Neuronal stem cell (in vitro differentiated cells): ENCODE measurements around the gene ANKRD18B.
"Not testable (repeated sequence)": the region's sequence is repeated elsewhere in the genome, so short reads cannot be mapped to it uniquely, and the experiment has no call there.

ENCODE experiments used
- DNase-seq: peaks from one replicate; pipeline ENCODE4 v3.0.0-alpha.2; 2013; ENCODE audit warnings: low spot score
- H2AFZ ChIP-seq: one replicate; pipeline ENCODE4 v1.6.1; 2013; ENCODE audit warnings: mild to moderate bottlenecking, low read length, inconsistent platforms
- H2AK5ac ChIP-seq: 2 replicates; pipeline ENCODE4 v1.6.1; 2013; ENCODE audit warnings: low read depth, mild to moderate bottlenecking, inconsistent platforms, low read length, moderate library complexity, mixed read lengths
- H2BK120ac ChIP-seq: 2 replicates; pipeline ENCODE4 v1.6.1; 2013; ENCODE audit warnings: low read depth, mild to moderate bottlenecking, inconsistent platforms, low read length, moderate library complexity, mixed read lengths
- H2BK12ac ChIP-seq: one replicate; pipeline ENCODE4 v1.6.1; 2013; ENCODE audit warnings: low read length, inconsistent platforms
- H2BK15ac ChIP-seq: 2 replicates; pipeline ENCODE4 v1.6.1; 2013; ENCODE audit warnings: mild to moderate bottlenecking, low read length, inconsistent platforms, mixed read lengths
- H2BK5ac ChIP-seq: one replicate; pipeline ENCODE4 v1.6.1; 2013; ENCODE audit warnings: inconsistent platforms, mild to moderate bottlenecking, low read length, moderate library complexity
- H3K14ac ChIP-seq: one replicate; pipeline ENCODE4 v1.6.1; 2013; ENCODE audit warnings: low read length, inconsistent platforms
- H3K18ac ChIP-seq: 2 replicates; pipeline ENCODE4 v1.6.1; 2013; ENCODE audit warnings: low read length, inconsistent platforms
- H3K23ac ChIP-seq: 2 replicates; pipeline ENCODE4 v1.6.1; 2013; ENCODE audit warnings: low read depth, mild to moderate bottlenecking, mixed read lengths, low read length, inconsistent platforms; ENCODE audit not compliant: poor library complexity
- H3K27ac ChIP-seq: replicated peaks from 3 replicates; pipeline ENCODE4 v1.5.1; 2013; ENCODE audit warnings: low read length, inconsistent platforms
- H3K27me3 ChIP-seq, 3 experiments: 2 replicates each; pipeline ENCODE4 v1.6.1; 2013; ENCODE audit warnings: low read length in 3 of 3, mild to moderate bottlenecking in 2 of 3, inconsistent platforms in 1 of 3, low read depth in 1 of 3, mixed read lengths in 1 of 3, moderate library complexity in 1 of 3; ENCODE audit not compliant: control insufficient read depth in 3 of 3, insufficient read depth in 3 of 3
- H3K36me3 ChIP-seq, 2 donors: replicated peaks in 1 of 2; 2 replicates each; pipeline ENCODE4 v1.6.1; 2013; ENCODE audit warnings: low read length in 2 of 2; ENCODE audit not compliant: control insufficient read depth in 2 of 2, insufficient read depth in 2 of 2
- H3K4ac ChIP-seq: 2 replicates; pipeline ENCODE4 v1.6.1; 2013; ENCODE audit warnings: inconsistent platforms, mild to moderate bottlenecking, low read length, moderate library complexity
- H3K4me1 ChIP-seq, 2 donors: 1 replicate in 1 of 2; 2 replicates in 1 of 2; pipeline ENCODE4 v1.6.1; 2013; ENCODE audit warnings: low read length in 2 of 2, low read depth in 1 of 2; ENCODE audit not compliant: control insufficient read depth in 2 of 2, insufficient read depth in 1 of 2
- H3K4me2 ChIP-seq: one replicate; pipeline ENCODE4 v1.6.1; 2013; ENCODE audit warnings: mild to moderate bottlenecking, low read length, inconsistent platforms; ENCODE audit not compliant: insufficient read depth, poor library complexity, severe bottlenecking
- H3K4me3 ChIP-seq, 2 donors: 2 replicates each; pipeline ENCODE4 v1.5.1; 2013; ENCODE audit warnings: low read length in 2 of 2, mild to moderate bottlenecking in 2 of 2, inconsistent platforms in 1 of 2, moderate library complexity in 1 of 2
- H3K79me1 ChIP-seq: one replicate; pipeline ENCODE4 v1.6.1; 2013; ENCODE audit warnings: low read depth, mild to moderate bottlenecking, inconsistent platforms, low read length, moderate library complexity
- H3K9ac ChIP-seq: one replicate; pipeline ENCODE4 v1.6.1; 2013; ENCODE audit warnings: mild to moderate bottlenecking, low read depth, low read length, inconsistent platforms; ENCODE audit not compliant: poor library complexity
- H3K9me3 ChIP-seq, 2 donors: replicated peaks in 1 of 2; 2 replicates each; pipeline versions ENCODE3 to v1.6.1; 2013; ENCODE audit warnings: low read length in 2 of 2, mild to moderate bottlenecking in 2 of 2, inconsistent platforms in 1 of 2, low read depth in 1 of 2, mixed read lengths in 1 of 2, moderate library complexity in 1 of 2; ENCODE audit not compliant: control insufficient read depth in 2 of 2, insufficient read depth in 1 of 2
- H4K8ac ChIP-seq: one replicate; pipeline ENCODE4 v1.6.1; 2013; ENCODE audit warnings: low read depth, mild to moderate bottlenecking, inconsistent platforms, low read length, moderate library complexity
- H4K91ac ChIP-seq: one replicate; pipeline ENCODE4 v1.6.1; 2013; ENCODE audit warnings: low read length, low read depth, mild to moderate bottlenecking, inconsistent platforms; ENCODE audit not compliant: poor library complexity
- WGBS, 2 donors: extraction: QIAGEN DNeasy Blood & Tissue Kit; methylation state at CpG; one replicate each; pipeline ENCODE4 v1.1.7; 2013; ENCODE audit warnings: missing lambda C conversion rate in 2 of 2, mixed read lengths in 1 of 2; ENCODE audit not compliant: insufficient read length in 2 of 2, insufficient replicate concordance in 1 of 2; ENCODE audit errors: extremely low coverage in 2 of 2; 5-methylcytosine and 5-hydroxymethylcytosine counted together

ANKRD18B gene

GRCh38 chr9:33517934-33518577, 6.0 kb upstream of the ANKRD18B start:
- not testable (repeated sequence) for H4K91ac ChIP-seq, H3K27ac ChIP-seq, H2BK12ac ChIP-seq, H2BK120ac ChIP-seq, H3K14ac ChIP-seq, H3K36me3 ChIP-seq, H3K4me3 ChIP-seq, H2AFZ ChIP-seq, H3K4me1 ChIP-seq, DNase-seq, H2BK15ac ChIP-seq, H2BK5ac ChIP-seq, H3K9ac ChIP-seq, H3K79me1 ChIP-seq, H3K9me3 ChIP-seq, H3K18ac ChIP-seq, H3K4ac ChIP-seq, H3K23ac ChIP-seq, H2AK5ac ChIP-seq, H3K4me2 ChIP-seq, H4K8ac ChIP-seq
- no CpG with 5 or more reads among the region's 6 CpGs for WGBS, 2 donors
- peaks cover 0 to 19% (median 0%) of the 10 kb centered on the region in 3 experiments for H3K27me3 ChIP-seq

GRCh38 chr9:33521861-33522260, 2.2 kb upstream of the ANKRD18B start:
- not testable (repeated sequence) for H3K9ac ChIP-seq, H3K18ac ChIP-seq, H2BK15ac ChIP-seq, H3K4ac ChIP-seq, H3K27ac ChIP-seq, H3K9me3 ChIP-seq, H2AK5ac ChIP-seq, H2BK120ac ChIP-seq, H2BK5ac ChIP-seq, H4K8ac ChIP-seq, H2AFZ ChIP-seq, H3K79me1 ChIP-seq, H3K4me1 ChIP-seq, H3K23ac ChIP-seq, DNase-seq, H3K4me2 ChIP-seq, H3K14ac ChIP-seq, H3K4me3 ChIP-seq, H2BK12ac ChIP-seq, H4K91ac ChIP-seq, H3K36me3 ChIP-seq
- no CpG with 5 or more reads among the region's 6 CpGs for WGBS, 2 donors
- peaks cover 0 to 48% (median 5%) of the 10 kb centered on the region in 3 experiments for H3K27me3 ChIP-seq

GRCh38 chr9:33524306-33524947, 376 bp downstream of the ANKRD18B start:
- WGBS, 2 donors, result no CpG with 5 or more reads among the region's 45 CpGs
- peak overlapping the region; percentile 95 for H3K18ac ChIP-seq
- no peak overlapping the region for H2AK5ac ChIP-seq
- no peak overlapping the region for H2BK5ac ChIP-seq
- peak overlapping the region; percentile 31 for H3K14ac ChIP-seq
- peak overlapping the region; percentile 41 to 90 for H3K4me3 ChIP-seq
- H4K91ac ChIP-seq, result no peak overlapping the region
- no peak overlapping the region for H4K8ac ChIP-seq
- no peak overlapping the region for H2BK120ac ChIP-seq
- peak overlapping the region; percentile 49 for H2BK15ac ChIP-seq
- H3K36me3 ChIP-seq, result no peaks in the 10 kb centered on the region
- H3K23ac ChIP-seq, result peak overlapping the region; percentile 55
- no peak overlapping the region for H3K4ac ChIP-seq
- H2AFZ ChIP-seq, result peak overlapping the region; percentile 93
- peaks cover 0 to 56% (median 5%) of the 10 kb centered on the region in 3 experiments for H3K27me3 ChIP-seq
- peaks cover 0 to 3% of the 10 kb centered on the region in 2 donors for H3K4me1 ChIP-seq
- no peak overlapping the region for H3K27ac ChIP-seq
- no peak for DNase-seq
- H3K9me3 ChIP-seq, result no peaks in the 10 kb centered on the region
- peak overlapping the region; percentile 60 for H3K4me2 ChIP-seq
- H3K9ac ChIP-seq, result peak overlapping the region; percentile 83
- H2BK12ac ChIP-seq, result no peak overlapping the region
- H3K79me1 ChIP-seq, result no peaks in the 10 kb centered on the region

- H3K18ac ChIP-seq, DNase-seq, H3K27ac ChIP-seq, H3K9ac ChIP-seq, H2BK5ac ChIP-seq, H3K36me3 ChIP-seq, H2BK12ac ChIP-seq, H3K4me1 ChIP-seq, H4K8ac ChIP-seq, H3K4me2 ChIP-seq, H2AK5ac ChIP-seq, H3K14ac ChIP-seq, H3K79me1 ChIP-seq, H3K23ac ChIP-seq, H2BK120ac ChIP-seq, H4K91ac ChIP-seq, H3K9me3 ChIP-seq, H2AFZ ChIP-seq, H3K4me3 ChIP-seq, H3K4ac ChIP-seq, H2BK15ac ChIP-seq: not testable (repeated sequence)
- peaks cover 0 to 45% (median 5%) of the 10 kb centered on the region in 3 experiments for H3K27me3 ChIP-seq
These were observed 4.0 kb downstream of the ANKRD18B start for GRCh38 chr9:33528069-33528468.
